Kidney (tissue), 14 donors: Measurements from ENCODE around the gene LIPC. TPM values are rescaled to one million over a fixed set of nuclear protein-coding genes. Genes with fewer than 3 reads are reported as not detected.
A peak's percentile ranks its signal among the peaks of the same experiment; 100 is the strongest.

Experiments used
- DNase-seq, 5 donors: peaks; one replicate each; pipeline ENCODE4 v3.0.0-alpha.2; 2013 to 2020
- FAIRE-seq: peaks from 2 replicates; lab custom pipeline; 2012; peaks lifted over from hg19 to GRCh38; lab: Jason Lieb, UNC
- H3K27ac ChIP-seq, 2 donors: one replicate each; pipeline ENCODE4 v1.7.0; 2013; ENCODE audit warnings: low read depth in 2 of 2, low read length in 2 of 2, inconsistent platforms in 1 of 2
- H3K27me3 ChIP-seq: one replicate; pipeline ENCODE4 v1.7.1; 2013; ENCODE audit warnings: low read length, inconsistent platforms; ENCODE audit not compliant: control insufficient read depth, insufficient read depth
- H3K36me3 ChIP-seq, 3 donors: one replicate each; pipeline versions ENCODE4 v1.7.0 to v1.7.1; 2013; ENCODE audit warnings: low read length in 3 of 3, control low read depth in 1 of 3, inconsistent platforms in 1 of 3; ENCODE audit not compliant: insufficient read depth in 3 of 3, control insufficient read depth in 2 of 3
- H3K4me1 ChIP-seq, 3 donors: one replicate each; pipeline versions ENCODE4 v1.7.0 to v1.7.1; 2013; ENCODE audit warnings: low read length in 3 of 3, inconsistent platforms in 1 of 3, low read depth in 1 of 3; ENCODE audit not compliant: control insufficient read depth in 2 of 3, insufficient read depth in 2 of 3
- H3K4me3 ChIP-seq, 3 donors: one replicate each; pipeline versions ENCODE4 v1.7.0 to v1.8.1; 2013; ENCODE audit warnings: low read length in 3 of 3, control low read depth in 1 of 3, inconsistent platforms in 1 of 3
- H3K9ac ChIP-seq, 3 donors: one replicate each; pipeline versions ENCODE4 v1.7.0 to v1.7.1; 2013; ENCODE audit warnings: low read length in 3 of 3, control low read depth in 1 of 3, inconsistent platforms in 1 of 3
- H3K9me3 ChIP-seq, 3 donors: one replicate each; pipeline versions ENCODE4 v1.7.0 to v1.7.1; 2013; ENCODE audit warnings: low read length in 3 of 3, control low read depth in 1 of 3, inconsistent platforms in 1 of 3; ENCODE audit not compliant: control insufficient read depth in 2 of 3, insufficient read depth in 1 of 3
- CTCF ChIP-seq: IDR thresholded peaks from 3 replicates; pipeline ENCODE4 v1.5.1; 2012; ENCODE audit warnings: mild to moderate bottlenecking, moderate library complexity, borderline replicate concordance; ENCODE audit not compliant: insufficient read depth; ENCODE audit errors: extremely low read depth
- intact Hi-C: fragments of 100-400 bp; cut with DNase I; formaldehyde crosslinking; loops from one replicate; pipeline ENCODE4 v1.11.1; 2022
- polyA plus RNA-seq: library from polyadenylated mRNA; stranded (reverse); fragments of 350-450 nt; fragmentation: Illumina TruSeq; extraction: RNeasy Lipid Tissue Mini Kit (QIAGEN cat#74804); gene quantifications from one replicate; pipeline ENCODE4 v1.2.3, GENCODE V29; 2014; ENCODE audit warnings: low read depth, low replicate concordance; ENCODE audit not compliant: insufficient read depth
- total RNA-seq: library from RNA; stranded (reverse); fragmentation: NEBNext Ultra II Directional; extraction: Animal tissue kit (Norgen Biotek cat#: 25700); gene quantifications from one replicate; pipeline ENCODE4 v1.2.1, GENCODE V29; 2021
- donor health status: control.
- donor health status: control.
- donor health status: control.
- donor health status: control.
- donor health status: control.
- donor health status: DM: yes; HTN: yes; CAD: no.
- donor health status: Normal renal cell carcinoma (clear cell type).

LIPC gene
- total and polyA plus RNA-seq, 2 donors from 2014 or later = 9.9 to 21.6 TPM

GRCh38 chr15:58471348-58471747 lies 39.6 kb downstream of the LIPC start:
- peak overlapping the region in 1 of 3 donors; percentile 24 for H3K9ac ChIP-seq
- no peak overlapping the region for H3K4me3 ChIP-seq
- H3K27me3 ChIP-seq = no peaks in the 10 kb centered on the region
- TF ChIP-seq CTCF = no peak
- intact Hi-C loops = no loop called here
- H3K27ac ChIP-seq = no peak overlapping the region
- H3K9me3 ChIP-seq = no peaks in the 10 kb centered on the region
- DNase-seq = no peak
- H3K36me3 ChIP-seq = no peaks in the 10 kb centered on the region
- H3K4me1 ChIP-seq = peaks cover 7 to 47% (median 36%) of the 10 kb centered on the region in 3 donors
- no peak for FAIRE-seq

- H3K27ac ChIP-seq = no peak overlapping the region
- TF ChIP-seq CTCF = no peak
- no peaks in the 10 kb centered on the region for H3K9me3 ChIP-seq
- intact Hi-C loops = no loop called here
- H3K36me3 ChIP-seq = no peaks in the 10 kb centered on the region
- H3K4me1 ChIP-seq = peaks cover 4 to 46% (median 37%) of the 10 kb centered on the region in 3 donors
- H3K4me3 ChIP-seq = no peak overlapping the region
- no peak for DNase-seq
- no peaks in the 10 kb centered on the region for H3K27me3 ChIP-seq
- no peak overlapping the region for H3K9ac ChIP-seq
- FAIRE-seq = no peak
Observed at GRCh38 chr15:58472221-58472620, 40.4 kb downstream of the LIPC start.

- Histone ChIP-seq H3K4me1 (peaks cover 7 to 45% (median 30%) of the 10 kb centered on the region in 3 donors), H3K9ac (peak overlapping the region in 1 of 3 donors; percentile 23), H3K27ac (peak overlapping the region; percentile 69 to 78), H3K36me3 (no peaks in the 10 kb centered on the region), H3K4me3 (no peak overlapping the region), H3K9me3 (no peaks in the 10 kb centered on the region), H3K27me3 (no peaks in the 10 kb centered on the region)
- DNase-seq (peak in 1 of 5 donors; percentile 59), FAIRE-seq (no peak)
- intact Hi-C loops = no loop called here
- TF ChIP-seq CTCF = no peak
Observed at GRCh38 chr15:58472821-58473581, 41.2 kb downstream of the LIPC start.
